Lung microvascular endothelial cell (primary cell): Measurements from ENCODE around the gene ARHGAP32. TPM values are rescaled to one million over a fixed set of nuclear protein-coding genes. Genes with fewer than 3 reads are reported as not detected.

ENCODE experiments used
- DNase-seq, 2 donors: peaks; one replicate each; pipeline versions ENCODE4 v3.0.0 to v3.0.0-alpha.2; 2010; ENCODE audit warnings: low read depth in 2 of 2
- total RNA-seq: library from RNA; depleted of rRNA; stranded (reverse); fragments of >200 nt; gene quantifications from 2 replicates; pipeline ENCODE4 v1.2.1, GENCODE V29; 2014

Gene ARHGAP32
- 3.5 and 6.7 TPM in 2 replicates for total RNA-seq

- DNase-seq = peak in 1 of 2 donors; percentile 3
Measured at GRCh38 chr11:129192150-129192549, at the start of gene ARHGAP32. TSS of gene ARHGAP32 (minus strand) at chr11:129192325. CDS start at chr11:129192198, 127 bp downstream.

DNA sequence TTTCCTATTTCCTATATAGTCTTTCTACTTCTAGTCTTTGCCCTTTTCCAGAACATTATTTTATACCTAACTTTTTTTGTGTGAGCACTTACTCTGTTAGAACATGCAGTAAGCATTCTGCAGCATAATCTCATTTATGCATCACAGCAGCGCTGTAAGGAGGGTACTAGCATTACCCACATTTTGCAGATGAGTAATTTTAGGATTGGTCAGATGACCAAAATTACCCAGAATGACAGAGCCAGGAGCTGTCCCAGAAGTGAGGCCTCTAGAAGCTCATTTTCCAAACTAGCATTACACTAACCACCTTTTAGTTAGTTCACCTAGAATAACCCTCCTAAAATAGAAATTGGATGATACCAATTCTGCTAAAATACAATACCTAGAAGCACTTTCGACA is 47.1 kb upstream of the ARHGAP32 start:
- no peak for DNase-seq

DNA sequence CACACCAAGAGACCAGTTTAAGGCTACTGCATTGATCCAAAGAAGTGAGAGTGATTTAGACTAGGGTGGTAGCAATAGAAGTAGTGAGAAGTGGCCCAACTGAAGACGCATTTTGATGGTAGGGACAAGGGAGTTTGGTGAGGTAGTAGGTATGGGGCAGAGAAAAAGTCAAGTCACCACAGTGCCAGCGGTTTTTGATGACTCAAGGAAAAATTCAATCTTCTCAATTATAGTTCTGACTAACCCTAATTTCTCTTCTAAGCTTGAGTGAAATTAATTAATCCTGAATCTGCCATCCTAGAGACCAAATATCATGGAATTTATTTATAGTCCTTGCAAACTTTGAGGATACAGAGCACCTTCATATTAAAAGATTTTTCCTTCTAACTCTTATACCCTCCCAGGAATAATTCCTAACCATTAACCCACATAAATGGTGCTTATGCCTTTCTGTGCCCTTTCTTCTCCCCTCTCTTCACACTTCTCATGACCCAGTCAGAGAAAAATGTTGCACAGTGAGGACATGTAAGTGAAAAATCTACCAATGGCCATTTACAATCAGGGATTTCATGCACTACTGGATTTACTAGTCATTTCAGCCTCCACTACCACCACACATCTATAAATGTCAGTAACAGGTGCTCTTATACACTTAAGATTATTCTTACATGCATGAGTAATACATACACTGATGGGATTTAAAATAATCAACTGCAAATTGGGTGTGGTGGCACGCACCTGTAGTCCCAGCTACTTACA is 45.9 kb upstream of the ARHGAP32 start:
- DNase-seq = no peak

DNA sequence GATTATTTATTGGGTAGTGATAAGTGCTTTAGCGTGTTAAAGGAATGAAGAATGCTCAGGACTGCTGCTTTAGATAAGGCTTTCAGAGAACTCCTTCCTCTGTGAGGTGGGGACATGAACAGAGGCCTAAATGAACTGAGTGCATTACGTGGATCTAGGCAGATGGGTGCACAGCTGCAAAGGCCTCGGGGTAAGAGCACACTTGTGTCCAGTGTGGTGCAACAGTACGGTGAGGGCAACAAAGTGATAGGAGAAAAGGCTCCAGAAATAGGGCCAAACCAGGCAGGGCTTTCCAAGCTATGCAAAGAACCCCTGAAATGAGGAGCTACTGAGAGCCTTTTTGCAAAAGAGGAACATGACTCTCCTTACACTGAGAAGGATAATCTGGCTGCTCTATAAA is 45.3 kb upstream of the ARHGAP32 start:
- no peak for DNase-seq

- no peak for DNase-seq
Measured at GRCh38 chr11:129236850-129237249, 44.7 kb upstream of the ARHGAP32 start.

DNA sequence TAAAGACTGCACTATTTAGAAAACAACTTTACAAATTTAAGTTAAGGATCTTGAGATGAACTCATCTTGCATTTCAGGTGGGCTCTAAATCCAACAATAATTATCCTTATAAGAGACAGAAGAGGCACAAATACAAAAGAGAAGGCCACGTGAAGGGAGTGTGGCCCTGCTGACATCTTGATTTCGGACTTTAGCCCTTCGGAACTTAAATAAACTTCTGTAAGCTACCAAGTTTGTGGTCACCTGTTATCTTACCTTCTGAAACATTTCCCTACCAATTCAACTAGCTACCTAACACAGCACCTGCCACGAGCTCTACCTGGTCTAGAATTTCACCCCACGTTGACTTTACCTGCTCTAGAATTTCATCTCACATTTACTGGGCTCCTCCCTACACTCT is 42.9 kb upstream of the ARHGAP32 start:
- DNase-seq = no peak

GRCh38 chr11:129230006-129230405 is 37.9 kb upstream of the ARHGAP32 start:
- peak; percentile 4 to 36 for DNase-seq

GRCh38 chr11:129226207-129226798 is 34.2 kb upstream of the ARHGAP32 start:
- DNase-seq = no peak

GRCh38 chr11:129225190-129225589 is 33.1 kb upstream of the ARHGAP32 start:
- peak in 1 of 2 donors; percentile 51 for DNase-seq

DNA sequence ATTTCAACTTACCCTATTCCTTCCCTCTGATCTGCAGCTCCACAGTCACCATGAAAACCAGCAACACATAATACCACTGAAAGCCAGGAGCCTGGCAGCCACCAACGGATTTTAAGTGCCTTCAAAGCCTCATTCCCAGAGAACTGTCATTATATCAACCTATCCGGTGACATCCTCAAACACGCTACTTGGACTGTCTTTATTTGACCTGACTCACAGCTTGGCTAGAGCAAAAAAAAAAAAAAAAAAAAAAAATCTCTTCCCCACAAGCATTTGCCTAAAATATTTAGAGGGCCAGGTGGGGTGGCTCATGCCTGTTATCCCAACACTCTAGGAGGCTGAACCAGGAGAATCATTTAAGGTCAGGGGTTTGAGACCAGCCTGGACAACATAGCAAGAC is 32.4 kb upstream of the ARHGAP32 start:
- no peak for DNase-seq

DNA sequence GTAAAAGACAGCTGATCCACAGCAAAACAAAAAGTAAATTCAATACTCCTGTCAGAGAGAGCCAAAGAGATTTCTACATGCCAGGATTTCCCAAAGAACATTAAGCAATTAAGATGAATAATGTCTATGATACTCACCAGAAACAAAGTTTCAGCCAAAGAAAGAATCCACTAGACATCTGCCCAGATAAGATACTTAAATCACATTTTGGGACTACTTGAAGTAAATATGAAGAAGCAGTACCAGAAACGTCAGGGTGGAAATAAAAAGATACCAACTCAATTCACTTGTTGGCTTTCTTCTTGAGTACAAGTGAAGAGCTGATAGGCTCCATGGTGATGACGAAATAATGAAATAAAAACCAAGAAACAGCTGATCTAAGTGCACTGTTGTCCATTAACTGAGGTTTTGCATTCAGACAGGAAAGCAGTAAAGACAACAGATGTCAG is 31.6 kb upstream of the ARHGAP32 start:
- DNase-seq = no peak

DNA sequence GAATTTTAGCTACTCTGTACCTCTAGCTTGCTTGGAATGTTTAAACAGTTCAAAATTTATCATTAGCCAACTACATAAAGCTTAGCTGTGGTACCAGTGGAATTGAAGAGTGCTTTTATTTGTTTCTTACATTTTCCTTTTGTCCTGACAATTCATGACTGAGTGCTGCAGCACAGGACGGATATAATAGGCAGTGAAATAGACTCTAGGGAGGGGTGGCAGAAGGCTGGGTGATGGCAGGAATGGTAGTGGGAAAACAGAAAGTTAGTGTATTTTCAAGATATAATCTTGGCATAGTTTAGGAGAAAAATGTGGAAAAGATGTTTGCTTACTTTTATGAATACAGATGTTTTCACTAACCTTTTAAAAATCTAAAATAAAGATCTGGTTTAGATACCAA is 31.1 kb upstream of the ARHGAP32 start:
- no peak for DNase-seq

DNA sequence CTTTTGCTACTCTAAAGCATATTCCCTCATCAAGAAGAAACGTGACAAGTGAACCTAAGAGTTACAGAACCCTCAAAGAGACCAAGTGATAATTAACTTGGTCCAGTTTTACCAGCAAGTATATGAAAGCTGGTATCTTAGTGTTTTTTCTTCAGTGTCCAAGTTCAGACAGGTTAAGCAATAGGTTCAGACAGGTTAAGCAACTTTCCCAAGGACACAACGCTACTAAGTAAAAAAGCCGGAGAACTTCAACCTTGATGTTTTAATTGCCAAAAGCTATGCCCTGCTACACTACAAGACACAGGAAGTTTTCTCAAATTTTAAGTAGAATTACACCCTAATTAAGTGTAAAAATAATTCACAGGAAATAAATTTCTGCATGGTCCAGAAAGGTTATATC is 30.0 kb upstream of the ARHGAP32 start:
- no peak for DNase-seq

GRCh38 chr11:129215506-129216245 is 23.6 kb upstream of the ARHGAP32 start:
- DNase-seq = no peak

DNA sequence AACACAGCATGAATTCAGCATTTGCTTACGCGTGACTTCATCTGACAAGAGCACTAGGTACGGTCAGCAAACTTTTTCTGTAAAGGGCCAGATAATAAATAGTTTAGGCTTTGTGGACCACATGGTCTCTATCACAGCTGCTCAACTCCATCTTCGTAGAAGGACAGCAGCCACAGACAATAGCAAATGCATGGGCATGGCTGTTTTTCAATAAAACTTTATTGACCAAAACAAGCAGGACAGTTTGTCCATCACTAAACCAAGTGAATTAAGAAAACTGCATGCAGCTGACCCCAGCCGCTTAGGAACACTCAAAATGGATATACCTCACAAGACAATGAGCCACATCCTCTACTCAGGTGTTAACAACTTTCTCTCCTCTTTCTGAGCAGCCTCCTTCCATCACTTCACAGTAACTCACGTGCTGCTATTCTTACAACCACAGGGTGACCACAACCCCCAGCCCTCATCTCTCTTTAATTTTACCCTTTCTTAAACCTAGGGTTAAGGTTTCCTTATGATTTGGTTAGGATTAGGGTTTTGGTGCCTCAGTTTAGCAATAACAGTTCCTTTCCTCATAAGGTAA is 22.7 kb upstream of the ARHGAP32 start:
- no peak for DNase-seq

DNA sequence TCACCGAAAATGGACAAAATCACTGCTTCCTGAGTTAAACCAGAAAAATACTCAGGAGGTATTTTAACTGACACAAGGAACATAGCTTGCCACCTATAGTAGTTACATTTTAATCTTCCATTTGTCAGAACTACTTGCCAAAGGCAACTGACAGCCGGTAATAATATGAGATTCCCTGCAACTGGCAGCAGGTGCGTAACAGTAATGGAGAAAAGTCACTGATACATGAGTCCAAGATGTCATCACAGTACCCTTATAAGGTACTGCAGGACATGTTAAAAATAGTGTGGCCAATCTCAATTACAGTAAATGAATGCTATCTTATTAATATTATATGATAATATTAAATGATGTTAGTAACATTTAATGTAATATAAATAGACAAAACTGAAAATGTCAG is 21.1 kb upstream of the ARHGAP32 start:
- DNase-seq = no peak

DNA sequence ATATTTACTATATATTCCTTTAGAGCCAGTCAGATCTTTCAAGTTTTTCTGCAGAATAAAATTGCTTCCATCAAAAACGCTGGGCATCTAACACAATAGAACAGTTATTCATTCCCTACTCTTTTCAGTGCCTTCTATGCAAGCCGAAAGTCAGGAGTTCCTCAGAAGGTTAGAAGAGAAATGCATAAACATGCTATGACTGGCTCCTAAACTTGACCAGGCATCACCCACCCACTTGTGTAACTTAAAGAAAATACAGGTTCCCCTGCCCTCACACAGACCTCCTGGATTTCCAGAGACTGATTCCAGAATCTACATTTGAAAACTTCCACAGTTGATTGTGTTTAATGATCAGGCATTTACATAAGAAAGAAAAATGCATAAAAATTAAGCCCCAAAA is 19.3 kb upstream of the ARHGAP32 start:
- no peak for DNase-seq

DNA sequence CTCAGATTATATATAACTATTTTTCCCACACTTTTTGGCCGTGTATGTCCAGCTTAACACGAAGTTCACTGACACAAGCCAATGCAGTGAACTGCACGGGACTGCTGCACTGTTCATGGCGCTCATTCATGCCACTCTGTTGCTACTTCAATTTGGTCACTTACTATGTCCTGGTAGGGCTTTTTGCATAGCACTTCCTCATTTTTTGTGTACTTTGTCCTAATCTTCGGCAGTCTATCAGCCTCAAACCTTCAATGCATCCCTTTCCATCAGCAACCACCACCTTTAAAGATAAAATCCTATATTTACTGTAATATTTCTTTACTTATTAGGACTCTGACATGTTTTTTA is 18.7 kb upstream of the ARHGAP32 start:
- no peak for DNase-seq

DNA sequence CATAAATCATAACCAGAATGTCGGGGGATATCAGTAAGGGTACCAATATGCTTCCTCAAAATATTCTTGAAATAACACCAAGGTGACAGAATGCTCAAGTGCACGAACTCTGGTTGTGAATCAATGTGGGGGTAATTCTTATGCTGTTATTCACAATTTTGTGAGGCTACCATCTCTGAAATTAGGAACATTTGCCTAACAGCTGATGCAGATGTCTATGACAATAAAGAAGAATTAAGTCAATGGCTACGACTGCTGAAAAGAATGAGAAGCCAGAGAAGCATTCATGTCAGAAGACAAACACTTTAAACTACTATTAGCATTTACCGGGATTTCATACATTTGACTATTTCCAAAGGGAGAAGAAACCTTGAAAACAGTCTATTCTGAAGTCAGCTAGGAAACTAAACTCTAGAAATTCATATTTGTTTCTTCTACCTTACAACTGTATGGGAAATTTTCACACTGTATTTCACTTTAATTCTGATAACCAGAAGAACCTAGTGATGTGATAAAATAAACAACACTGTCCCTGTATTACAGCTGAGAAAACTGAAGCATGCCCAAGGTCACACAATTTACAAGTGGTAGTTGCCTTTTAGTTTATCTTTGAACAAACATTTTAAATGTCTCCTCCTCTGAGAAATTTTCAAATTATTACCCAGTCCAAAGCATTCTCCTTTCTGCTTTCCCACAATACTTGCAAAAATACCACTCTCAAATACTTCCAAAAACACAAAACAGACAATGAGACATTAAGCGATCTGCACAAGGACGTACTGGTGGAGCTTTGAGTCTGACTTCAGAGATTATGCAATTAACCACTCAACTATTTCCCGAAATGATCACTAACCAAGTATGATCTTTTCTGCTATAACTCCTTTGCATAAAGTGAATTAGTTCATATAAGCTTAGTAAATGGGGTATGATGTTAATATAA is 18.0 kb upstream of the ARHGAP32 start:
- no peak for DNase-seq

- no peak for DNase-seq
Measured at GRCh38 chr11:129208863-129209262, 16.7 kb upstream of the ARHGAP32 start.
